Adrenal gland (tissue), 12 donors: ENCODE results near the gene MFSD11. TPM values are rescaled to one million over a fixed set of nuclear protein-coding genes. Genes with fewer than 3 reads are reported as not detected.
"Not testable (repeated sequence)": the region's sequence is repeated elsewhere in the genome, so short reads cannot be mapped to it uniquely, and the experiment has no call there.

Experiments
- DNase-seq, 7 donors: peaks; one replicate each; pipeline ENCODE4 v3.0.0-alpha.2; 2019 to 2020
- H3K27ac ChIP-seq, 5 donors: fragments of 200-600 bp; sonication (generic) in 4 of 5; 1 replicate in 3 of 5; 2 replicates in 2 of 5; pipeline versions ENCODE4 v1.5.1 to v1.8.0; 2016 to 2020; ENCODE audit warnings: mild to moderate bottlenecking in 1 of 5
- H3K27me3 ChIP-seq: fragments of 200-600 bp; 2 replicates; pipeline ENCODE4 v1.8.0; 2021
- H3K36me3 ChIP-seq, 2 donors: fragments of 200-600 bp; replicated peaks in 1 of 2; 1 replicate in 1 of 2; 2 replicates in 1 of 2; pipeline versions ENCODE4 v1.5.1 to v1.8.0; 2018 to 2022
- H3K4me1 ChIP-seq, 2 donors: fragments of 200-600 bp; replicated peaks in 1 of 2; 1 replicate in 1 of 2; 2 replicates in 1 of 2; pipeline versions ENCODE4 v1.5.1 to v1.8.0; 2018 to 2021
- H3K4me3 ChIP-seq, 4 donors: fragments of 200-600 bp; sonication (generic) in 3 of 4; one replicate each; pipeline ENCODE4 v1.5.1; 2016 to 2018
- H3K9me3 ChIP-seq, 3 donors: fragments of 200-600 bp; sonication (generic) in 1 of 3; replicated peaks in 1 of 3; 1 replicate in 2 of 3; 2 replicates in 1 of 3; pipeline versions ENCODE4 v1.5.1 to v1.8.0; 2016 to 2021
- POLR2A ChIP-seq, 2 donors: fragments of 450-650 bp; IDR thresholded peaks; one replicate each; pipeline ENCODE4 v1.6.1; 2017; ENCODE audit warnings: antibody characterized with exemption in 2 of 2, mild to moderate bottlenecking in 2 of 2, moderate library complexity in 1 of 2
- WGBS, 4 donors: extraction: QIAGEN DNeasy Blood & Tissue Kit in 2 of 4; methylation state at CpG; one replicate each; pipeline versions ENCODE4 v1.1.5 to v1.1.7; 2013 to 2017; 5-methylcytosine and 5-hydroxymethylcytosine counted together
- intact Hi-C, 2 donors: fragments of 100-400 bp; cut with DNase I; formaldehyde crosslinking; loops; one replicate each; pipeline versions ENCODE4 v1.14.1 to v1.15.0; 2022 to 2023
- polyA plus RNA-seq, 3 donors: library from polyadenylated mRNA; stranded (reverse); fragments of 200-250 nt in 2 of 3; fragments of 350-450 nt in 1 of 3; fragmentation: Illumina TruSeq in 1 of 3; extraction: RNeasy Lipid Tissue Mini Kit (QIAGEN cat#74804) in 1 of 3; gene quantifications; one replicate each; pipeline ENCODE4 v1.2.3, GENCODE V29; 2013 to 2014
- total RNA-seq, 9 donors: library from RNA; depleted of rRNA in 4 of 9; stranded (reverse); fragments of >200 nt in 4 of 9; fragments of 120-200 nt in 1 of 9; fragmentation: NEBNext Ultra II Directional in 1 of 9; extraction: Animal tissue kit (Norgen Biotek cat#: 25700) in 1 of 9; gene quantifications; one replicate each; pipeline versions ENCODE4 v1.1.0 to v1.2.4, GENCODE V29; 2013 to 2023
- TF ChIP-seq, protein P1 (sequence below), 6 experiments: fragments of 450-650 bp in 4 of 6; fragments of 200-600 bp in 2 of 6; sonication (generic) in 1 of 6; IDR thresholded peaks; 1 replicate in 5 of 6; 2 replicates in 1 of 6; pipeline versions ENCODE4 v1.5.1 to v1.8.0; 2016 to 2021; ENCODE audit warnings: antibody characterized with exemption in 6 of 6, mild to moderate bottlenecking in 2 of 6, moderate library complexity in 1 of 6
- donor health status: healthy with polysubstance abuse.
- donor health status: Bipolar disorder and iron deficiency.
- donor health status: DM: yes; HTN: yes; CAD: no.
- donor health status: DM: no; HTN: no; CAD: no.
- donor health status: DM: no; HTN: no; CAD: no.
- donor health status: DM: yes; HTN: yes; CAD: no.

The MFSD11 gene
- total and polyA plus RNA-seq, 12 donors = 9.4 to 50.0 (median 29.9) TPM

DNA sequence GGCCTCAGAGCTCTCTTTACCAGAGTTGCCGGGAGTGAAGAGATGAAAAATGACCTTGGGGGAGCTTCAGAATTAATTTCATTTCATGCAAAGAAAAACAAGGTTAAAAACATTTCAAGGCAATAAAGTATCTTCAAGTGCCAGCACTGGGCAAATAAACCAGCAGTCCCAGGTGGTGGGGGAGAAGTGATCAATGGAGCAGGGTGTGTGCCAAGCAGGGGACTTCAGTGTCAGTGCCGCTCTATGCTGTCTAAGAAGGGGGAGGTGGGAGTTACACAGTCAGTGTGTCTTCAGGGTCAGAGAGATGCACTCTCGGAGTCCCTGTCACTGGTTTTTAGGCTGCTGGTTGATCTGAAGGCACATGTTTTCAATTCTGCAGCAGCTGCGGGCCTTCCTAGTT is 73.0 kb downstream of the MFSD11 start:
- H3K4me3 ChIP-seq = no peak overlapping the region
- intact Hi-C loops = no loop called here
- TF ChIP-seq, protein P1, sequence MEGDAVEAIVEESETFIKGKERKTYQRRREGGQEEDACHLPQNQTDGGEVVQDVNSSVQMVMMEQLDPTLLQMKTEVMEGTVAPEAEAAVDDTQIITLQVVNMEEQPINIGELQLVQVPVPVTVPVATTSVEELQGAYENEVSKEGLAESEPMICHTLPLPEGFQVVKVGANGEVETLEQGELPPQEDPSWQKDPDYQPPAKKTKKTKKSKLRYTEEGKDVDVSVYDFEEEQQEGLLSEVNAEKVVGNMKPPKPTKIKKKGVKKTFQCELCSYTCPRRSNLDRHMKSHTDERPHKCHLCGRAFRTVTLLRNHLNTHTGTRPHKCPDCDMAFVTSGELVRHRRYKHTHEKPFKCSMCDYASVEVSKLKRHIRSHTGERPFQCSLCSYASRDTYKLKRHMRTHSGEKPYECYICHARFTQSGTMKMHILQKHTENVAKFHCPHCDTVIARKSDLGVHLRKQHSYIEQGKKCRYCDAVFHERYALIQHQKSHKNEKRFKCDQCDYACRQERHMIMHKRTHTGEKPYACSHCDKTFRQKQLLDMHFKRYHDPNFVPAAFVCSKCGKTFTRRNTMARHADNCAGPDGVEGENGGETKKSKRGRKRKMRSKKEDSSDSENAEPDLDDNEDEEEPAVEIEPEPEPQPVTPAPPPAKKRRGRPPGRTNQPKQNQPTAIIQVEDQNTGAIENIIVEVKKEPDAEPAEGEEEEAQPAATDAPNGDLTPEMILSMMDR (IDR thresholded peaks at IDR 0.05) = no peak
- TF ChIP-seq POLR2A (IDR thresholded peaks at IDR 0.05) = no peak
- H3K9me3 ChIP-seq = no peaks in the 10 kb centered on the region
- H3K36me3 ChIP-seq = no peaks in the 10 kb centered on the region
- 42 to 63% (median 52%) methylated on average over 4 of the region's 4 CpGs for WGBS, 4 donors
- H3K4me1 ChIP-seq = no peaks in the 10 kb centered on the region
- H3K27me3 ChIP-seq = no peaks in the 10 kb centered on the region
- no peak for DNase-seq
- no peak overlapping the region for H3K27ac ChIP-seq

- intact Hi-C loops = no loop called here
- DNase-seq = no peak
- Histone ChIP-seq H3K4me3 (no peak overlapping the region), H3K36me3 (no peaks in the 10 kb centered on the region), H3K27ac (no peak overlapping the region), H3K9me3 (no peaks in the 10 kb centered on the region), H3K27me3 (no peaks in the 10 kb centered on the region), H3K4me1 (no peaks in the 10 kb centered on the region)
- 87 to 92% (median 88%) methylated on average over 5 of the region's 5 CpGs for WGBS, 4 donors
- TF ChIP-seq, protein P1 (IDR thresholded peaks at IDR 0.05) = no peak
- no peak for TF ChIP-seq POLR2A (IDR thresholded peaks at IDR 0.05)
These were observed 73.9 kb downstream of the MFSD11 start for GRCh38 chr17:76811834-76812233.

DNA sequence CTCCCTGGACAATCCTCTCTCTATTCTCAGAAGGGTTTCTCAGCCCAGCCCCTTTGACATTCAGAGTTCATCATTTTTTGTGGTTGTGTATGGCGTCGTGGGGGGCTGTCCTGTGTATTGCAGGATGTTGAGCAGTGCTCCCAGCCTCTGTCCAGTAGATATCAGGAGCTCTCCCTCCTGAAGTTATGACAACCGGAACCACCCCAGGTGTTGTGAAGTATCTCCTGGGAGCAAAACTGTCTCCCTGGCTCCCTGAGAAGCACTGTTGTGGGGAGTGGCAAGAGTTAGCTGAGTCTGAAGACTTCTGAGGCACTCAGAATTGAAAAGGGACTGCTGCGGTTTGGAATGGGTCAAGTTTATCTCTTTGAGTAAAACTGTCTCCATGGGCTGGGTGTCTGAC is 74.3 kb downstream of the MFSD11 start:
- H3K27ac ChIP-seq = no peak overlapping the region
- no peaks in the 10 kb centered on the region for H3K36me3 ChIP-seq
- H3K4me1 ChIP-seq = no peaks in the 10 kb centered on the region
- no peak for TF ChIP-seq POLR2A (IDR thresholded peaks at IDR 0.05)
- no peak for DNase-seq
- no peaks in the 10 kb centered on the region for H3K9me3 ChIP-seq
- no peak overlapping the region for H3K4me3 ChIP-seq
- WGBS, 4 donors = 67 to 77% (median 74%) methylated on average over 1 to 4 of the region's 4 CpGs
- H3K27me3 ChIP-seq = no peaks in the 10 kb centered on the region
- intact Hi-C loops = no loop called here

DNA sequence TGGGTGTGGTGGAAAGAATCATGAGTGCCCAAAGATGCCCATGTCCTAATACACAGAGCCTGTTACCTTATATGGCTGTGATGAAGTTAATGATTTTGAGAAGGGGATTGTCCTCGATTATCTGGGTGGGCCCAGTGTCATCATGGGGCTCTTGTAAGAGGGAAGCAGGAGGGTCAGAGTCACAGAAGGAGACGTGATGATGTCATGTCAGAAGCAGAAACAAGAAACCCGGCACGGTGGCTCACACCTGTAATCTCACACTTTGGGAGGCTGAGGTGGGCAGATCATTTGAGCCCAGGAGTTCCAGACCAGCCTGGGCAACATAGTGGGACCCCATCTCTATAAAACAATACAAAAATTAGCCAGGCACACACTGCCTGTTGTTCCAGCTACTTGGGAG is 75.0 kb downstream of the MFSD11 start:
- TF ChIP-seq, protein P1 (IDR thresholded peaks at IDR 0.05) = no peak
- TF ChIP-seq POLR2A (IDR thresholded peaks at IDR 0.05) = no peak
- DNase-seq = no peak
- H3K27me3 ChIP-seq = no peaks in the 10 kb centered on the region
- H3K4me3 ChIP-seq = no peak overlapping the region
- no peaks in the 10 kb centered on the region for H3K36me3 ChIP-seq
- H3K4me1 ChIP-seq = no peaks in the 10 kb centered on the region
- 65 to 78% (median 77%) methylated on average over 4 of the region's 4 CpGs for WGBS, 4 donors
- intact Hi-C loops = no loop called here
- H3K27ac ChIP-seq = no peak overlapping the region
- no peaks in the 10 kb centered on the region for H3K9me3 ChIP-seq

DNA sequence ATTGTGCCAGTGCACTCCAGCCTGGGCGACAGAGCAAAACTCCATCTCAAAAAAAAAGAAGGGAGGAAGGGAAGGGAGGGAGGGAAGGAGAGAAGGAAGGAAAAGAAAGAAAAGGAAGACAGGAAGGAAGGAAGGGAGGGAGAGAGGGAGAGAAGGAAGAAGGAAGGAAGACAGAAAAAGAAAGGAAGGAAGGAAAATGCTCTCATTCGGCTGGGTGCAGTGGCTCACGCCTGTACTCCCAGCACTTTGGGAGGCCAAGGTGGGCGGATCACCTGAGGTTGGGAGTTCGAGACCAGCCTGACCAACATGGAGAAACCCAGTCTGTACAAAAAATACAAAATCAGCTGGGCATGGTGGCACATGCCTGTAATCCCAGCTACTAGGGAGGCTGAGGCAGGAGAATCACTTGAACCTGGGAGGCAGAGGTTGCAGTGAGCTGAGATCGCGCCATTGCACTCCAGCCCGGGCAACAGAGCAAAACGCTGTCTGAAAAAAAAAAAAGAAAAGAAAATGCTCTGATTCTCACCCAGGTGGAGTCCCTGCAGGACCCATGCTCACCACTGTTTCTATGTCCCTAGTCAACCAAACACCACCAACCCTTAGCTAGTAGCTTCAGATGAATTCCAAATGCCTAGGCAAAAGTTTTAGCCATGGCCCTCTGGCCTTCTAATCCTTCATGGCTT is 78.1 kb downstream of the MFSD11 start:
- intact Hi-C loops = loop anchor here in 1 of 2 donors (5.0 kb wide), 1 partner anchor 241 kb away; no protein-coding TSS in a partner anchor
- H3K4me3 ChIP-seq, DNase-seq, H3K27me3 ChIP-seq, H3K9me3 ChIP-seq, H3K4me1 ChIP-seq, H3K27ac ChIP-seq, H3K36me3 ChIP-seq: not testable (repeated sequence)
- 64 to 90% (median 73%) methylated on average over 5 to 9 of the region's 9 CpGs for WGBS, 4 donors
